Measurements from ENCODE around the gene APBA3.

The APBA3 gene

DNA sequence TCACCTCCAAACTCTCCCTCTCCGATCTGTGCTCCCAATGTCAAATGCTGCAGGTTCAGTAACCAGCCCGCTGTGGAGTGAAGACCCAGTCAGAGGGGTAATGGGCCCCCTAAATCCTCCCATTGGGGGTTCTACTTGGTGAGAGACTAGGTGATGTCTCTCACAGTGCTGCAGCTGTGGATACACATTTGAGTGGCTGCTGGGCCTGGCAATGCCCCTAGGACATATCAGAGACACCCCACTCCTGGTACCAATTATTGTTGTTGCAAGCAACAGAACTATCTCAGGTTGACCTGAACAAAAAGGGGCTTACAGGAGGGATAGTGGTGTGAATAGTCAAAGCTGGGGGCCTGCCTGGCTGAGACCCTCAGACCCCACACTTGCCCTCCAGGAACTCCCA is 20.1 kb upstream of the APBA3 start:
- DNase-seq (ENCODE audit: low read depth), result no peak
- TF ChIP-seq CTCF (IDR thresholded peaks at IDR 0.05; ENCODE audit: low read depth, low read length, missing control alignments), result no peak
- H3K4me3 ChIP-seq (ENCODE audit: low read depth, low read length), result no peak overlapping the region

DNA sequence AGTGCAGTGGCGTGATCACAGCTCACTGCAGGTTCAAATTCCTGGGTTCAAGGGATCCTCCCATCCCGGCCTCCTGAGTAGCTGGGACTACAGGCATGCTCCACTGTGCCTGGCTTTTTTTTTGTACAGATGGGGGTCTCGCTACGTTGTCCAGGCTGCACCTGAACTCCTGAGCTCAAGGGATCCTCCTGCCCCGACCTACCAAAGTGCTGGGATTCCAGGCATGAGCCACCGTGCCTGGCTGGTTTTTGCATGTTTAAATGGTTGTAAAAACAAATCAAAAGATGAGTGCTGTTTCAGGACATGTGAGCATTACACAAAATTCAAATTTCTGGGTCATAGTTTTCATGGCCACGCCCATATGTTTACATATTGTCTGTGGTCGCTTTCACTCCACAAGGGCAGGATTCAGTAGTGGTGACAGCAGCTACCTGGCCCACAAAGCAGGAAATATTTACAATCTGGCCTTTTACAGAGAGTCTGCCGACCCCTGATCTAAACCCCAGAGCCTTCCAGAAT is 19.4 kb upstream of the APBA3 start:
- DNase-seq (ENCODE audit: low read depth), result no peak
- TF ChIP-seq CTCF (IDR thresholded peaks at IDR 0.05; ENCODE audit: low read depth, low read length, missing control alignments), result no peak
- H3K4me3 ChIP-seq (ENCODE audit: low read depth, low read length), result no peak overlapping the region

DNA sequence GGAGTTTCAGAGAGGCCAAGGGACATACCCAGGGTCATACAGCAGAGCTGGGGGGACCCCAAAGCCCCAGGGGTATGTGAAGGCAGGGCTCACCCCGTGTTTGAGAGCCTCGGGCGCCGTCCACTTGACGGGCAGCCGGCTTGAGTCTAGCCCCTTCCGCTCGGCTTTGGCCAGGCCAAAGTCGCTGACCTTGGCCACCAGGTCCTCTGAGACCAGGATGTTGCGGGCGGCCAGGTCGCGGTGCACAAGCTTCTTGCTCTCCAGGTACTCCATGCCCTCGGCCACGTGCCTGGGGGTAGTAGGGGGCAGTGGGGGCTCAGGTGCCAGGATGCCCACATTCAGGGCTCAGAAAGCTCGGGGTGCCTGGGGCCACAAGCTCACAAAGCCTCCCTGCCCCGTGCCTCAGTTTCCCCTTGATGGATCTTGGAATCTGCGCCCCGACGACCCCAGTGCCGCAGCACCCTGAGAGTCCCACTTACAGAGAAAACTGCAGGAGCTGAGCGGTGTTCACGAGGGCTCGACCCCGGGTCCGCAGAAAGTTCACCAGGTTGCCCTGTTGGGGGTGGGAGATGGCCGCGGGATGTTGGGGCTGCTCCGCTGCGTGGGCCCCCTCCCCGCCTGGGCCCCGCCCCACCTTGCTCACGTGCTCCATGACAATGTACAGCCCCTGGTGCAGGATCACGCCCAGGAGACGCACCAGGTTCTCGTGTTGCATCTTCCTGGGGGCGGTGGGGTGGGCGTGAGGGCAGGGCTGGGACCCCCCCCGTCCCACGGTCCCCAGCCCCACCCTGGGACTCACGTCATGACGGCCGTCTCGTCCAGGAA is 17.6 kb upstream of the APBA3 start:
- TF ChIP-seq CTCF (IDR thresholded peaks at IDR 0.05; ENCODE audit: low read depth, low read length, missing control alignments), result no peak

DNA sequence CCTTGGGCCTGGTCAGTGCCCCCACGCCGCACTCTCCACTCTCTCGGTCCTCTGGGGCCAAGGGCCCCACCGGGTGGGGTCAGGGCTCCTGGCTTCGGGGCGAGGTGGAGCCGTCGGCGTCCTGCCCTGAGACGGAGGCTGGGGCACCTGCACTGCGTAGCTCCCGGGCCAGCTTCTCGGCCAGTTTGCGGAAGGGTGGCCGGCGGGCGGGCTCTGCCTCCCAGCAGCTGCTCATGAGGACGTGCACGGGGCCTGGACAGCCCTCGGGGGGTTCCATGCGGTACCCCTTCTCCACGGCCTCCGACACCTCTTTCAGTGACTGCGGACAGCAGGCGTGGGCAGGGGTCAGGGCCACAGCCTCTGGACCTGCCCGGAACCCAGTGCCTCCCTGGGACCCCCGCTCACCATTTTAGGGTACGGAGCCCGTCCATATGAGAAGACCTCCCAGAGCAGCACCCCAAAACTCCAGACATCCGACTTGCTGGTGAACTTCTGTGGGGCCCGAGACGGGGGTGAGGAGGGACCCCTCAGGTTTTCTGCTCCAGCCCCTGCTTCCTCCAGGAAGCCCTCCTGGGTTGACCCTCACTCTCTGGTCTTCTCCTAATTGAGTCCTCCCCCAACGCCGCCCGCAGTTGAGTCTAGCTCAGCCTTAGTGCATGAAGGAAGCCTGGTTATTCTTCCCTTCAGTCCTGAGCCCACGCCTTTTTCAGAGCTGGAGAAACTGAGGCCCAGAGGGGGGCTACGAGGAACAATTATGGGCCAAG is 16.8 kb upstream of the APBA3 start:
- no peak for TF ChIP-seq CTCF (IDR thresholded peaks at IDR 0.05; ENCODE audit: low read depth, low read length, missing control alignments)
- DNase-seq (ENCODE audit: low read depth), result no peak

More for the DNA sequence above, 17.6 kb upstream of the APBA3 start:
- DNase-seq (ENCODE audit: low read depth), result no peak
- H3K4me3 ChIP-seq (ENCODE audit: low read depth, low read length), result no peak overlapping the region

GRCh38 chr19:3776479-3777040 is 15.1 kb upstream of the APBA3 start:
- no peak for TF ChIP-seq CTCF (IDR thresholded peaks at IDR 0.05; ENCODE audit: low read depth, low read length, missing control alignments)
- no peak for DNase-seq (ENCODE audit: low read depth)
- no peak overlapping the region for H3K4me3 ChIP-seq (ENCODE audit: low read depth, low read length)

More for the DNA sequence above, 16.8 kb upstream of the APBA3 start:
- H3K4me3 ChIP-seq (ENCODE audit: low read depth, low read length), result no peak overlapping the region

DNA sequence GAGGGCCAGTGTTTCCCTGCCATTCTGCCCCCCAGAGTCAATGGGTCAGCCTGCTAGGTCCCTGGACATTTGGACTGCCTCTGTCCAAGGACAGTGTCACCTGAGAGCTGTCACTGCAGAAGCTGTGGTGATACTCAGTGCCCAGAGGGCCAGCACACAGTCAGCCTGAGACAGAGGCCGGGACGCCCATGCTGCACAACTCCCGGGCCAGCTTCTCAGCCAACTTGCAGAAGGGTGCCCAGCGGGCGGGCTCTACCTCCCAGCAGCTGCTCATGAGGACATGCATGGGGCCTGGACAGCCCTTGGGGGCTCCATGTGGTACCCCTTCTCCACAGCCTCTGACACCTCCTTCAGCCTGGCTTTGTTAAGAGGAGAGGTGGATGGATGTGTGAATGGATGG is 14.3 kb upstream of the APBA3 start:
- no peak for DNase-seq (ENCODE audit: low read depth)
- H3K4me3 ChIP-seq (ENCODE audit: low read depth, low read length), result no peak overlapping the region
- TF ChIP-seq CTCF (IDR thresholded peaks at IDR 0.05; ENCODE audit: low read depth, low read length, missing control alignments), result no peak

All from GM12864 (cell line).